Prostate gland (tissue), 2 donors: ENCODE results near the gene AP1S3.

Source experiments
- POLR2A ChIP-seq: fragments of 450-650 bp; IDR thresholded peaks from one replicate; pipeline ENCODE4 v1.6.1; 2016; ENCODE audit warnings: antibody characterized with exemption, mild to moderate bottlenecking
- POLR2AphosphoS5 ChIP-seq: sonication (generic); formaldehyde crosslinking; IDR thresholded peaks from one replicate; pipeline ENCODE4 v1.6.1; 2017; ENCODE audit warnings: antibody characterized with exemption
- TF ChIP-seq, protein P1 (sequence below), 4 experiments: fragments of 200-600 bp in 2 of 4; fragments of 450-650 bp in 2 of 4; sonication (generic) in 2 of 4; IDR thresholded peaks; 1 replicate in 3 of 4; 2 replicates in 1 of 4; pipeline ENCODE4 v1.5.1; 2016 to 2019; ENCODE audit warnings: antibody characterized with exemption in 4 of 4, mild to moderate bottlenecking in 2 of 4, moderate library complexity in 2 of 4

DNA sequence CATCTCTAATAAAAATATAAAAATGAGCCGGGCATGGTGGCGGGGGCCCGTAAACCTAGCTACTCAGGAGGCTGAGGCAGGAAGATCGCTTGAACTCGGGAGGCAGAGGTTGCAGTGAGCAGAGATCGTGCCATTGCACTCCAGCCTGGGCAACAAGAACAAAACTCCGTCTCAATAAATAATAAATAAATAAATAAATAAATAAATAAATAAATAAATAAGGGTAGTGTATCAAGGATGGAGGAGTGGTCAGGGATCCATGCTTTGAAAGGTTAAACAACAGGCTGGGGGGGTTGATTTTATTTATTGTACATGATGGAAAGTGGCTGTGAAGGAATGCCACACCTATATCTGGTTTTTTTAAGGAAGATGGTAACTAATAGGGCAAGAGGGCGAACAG, 63.2 kb downstream of the AP1S3 start:
- TF ChIP-seq, protein P1, sequence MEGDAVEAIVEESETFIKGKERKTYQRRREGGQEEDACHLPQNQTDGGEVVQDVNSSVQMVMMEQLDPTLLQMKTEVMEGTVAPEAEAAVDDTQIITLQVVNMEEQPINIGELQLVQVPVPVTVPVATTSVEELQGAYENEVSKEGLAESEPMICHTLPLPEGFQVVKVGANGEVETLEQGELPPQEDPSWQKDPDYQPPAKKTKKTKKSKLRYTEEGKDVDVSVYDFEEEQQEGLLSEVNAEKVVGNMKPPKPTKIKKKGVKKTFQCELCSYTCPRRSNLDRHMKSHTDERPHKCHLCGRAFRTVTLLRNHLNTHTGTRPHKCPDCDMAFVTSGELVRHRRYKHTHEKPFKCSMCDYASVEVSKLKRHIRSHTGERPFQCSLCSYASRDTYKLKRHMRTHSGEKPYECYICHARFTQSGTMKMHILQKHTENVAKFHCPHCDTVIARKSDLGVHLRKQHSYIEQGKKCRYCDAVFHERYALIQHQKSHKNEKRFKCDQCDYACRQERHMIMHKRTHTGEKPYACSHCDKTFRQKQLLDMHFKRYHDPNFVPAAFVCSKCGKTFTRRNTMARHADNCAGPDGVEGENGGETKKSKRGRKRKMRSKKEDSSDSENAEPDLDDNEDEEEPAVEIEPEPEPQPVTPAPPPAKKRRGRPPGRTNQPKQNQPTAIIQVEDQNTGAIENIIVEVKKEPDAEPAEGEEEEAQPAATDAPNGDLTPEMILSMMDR (IDR thresholded peaks at IDR 0.05): no peak
- TF ChIP-seq POLR2A: no peak
- TF ChIP-seq POLR2AphosphoS5: no peak
